H54 (cell line): ENCODE measurements around the gene PARP3.
"Not testable (repeated sequence)": the region's sequence is repeated elsewhere in the genome, so short reads cannot be mapped to it uniquely, and the experiment has no call there.

ENCODE experiments used
- DNase-seq: peaks from one replicate; pipeline ENCODE4 v3.0.0; 2011; ENCODE audit warnings: low spot score, mixed read lengths; ENCODE audit not compliant: insufficient read length
- FAIRE-seq: peaks from 3 replicates; lab custom pipeline; 2011; peaks lifted over from hg19 to GRCh38; lab: Jason Lieb, UNC
- POLR2A ChIP-seq: IDR thresholded peaks from 2 replicates; pipeline ENCODE4 v1.6.1; 2011; ENCODE audit warnings: low read depth, mild to moderate bottlenecking, low read length

Gene PARP3

GRCh38 chr3:51941798-51942602 is at the start of gene PARP3, which contains the start of gene RRP9:
TSS of gene PARP3 (plus strand) at chr3:51942363. CDS start at chr3:51943356, 993 bp downstream.
TSS of gene RRP9 (minus strand) at chr3:51941904. CDS start at chr3:51941867, 37 bp downstream.
- peak; percentile 82 for TF ChIP-seq POLR2A
- peak; percentile 99 for DNase-seq
- FAIRE-seq, result peak; percentile 92

- FAIRE-seq (no peak), DNase-seq (no peak)
- no peak for TF ChIP-seq POLR2A
Measured at GRCh38 chr3:51894391-51894790, 47.8 kb upstream of the PARP3 start.

GRCh38 chr3:51894939-51895338 is 47.2 kb upstream of the PARP3 start:
- TF ChIP-seq POLR2A, result no peak
- DNase-seq (no peak), FAIRE-seq (no peak)

GRCh38 chr3:51896607-51897305 is 45.4 kb upstream of the PARP3 start:
- TF ChIP-seq POLR2A, result no peak
- no peak for FAIRE-seq
- no peak for DNase-seq

- TF ChIP-seq POLR2A, result no peak
- DNase-seq (no peak), FAIRE-seq (no peak)
Measured at GRCh38 chr3:51897391-51897790, 44.8 kb upstream of the PARP3 start.

- not testable (repeated sequence) for DNase-seq
Measured at GRCh38 chr3:51900043-51900442, 42.1 kb upstream of the PARP3 start.

DNA sequence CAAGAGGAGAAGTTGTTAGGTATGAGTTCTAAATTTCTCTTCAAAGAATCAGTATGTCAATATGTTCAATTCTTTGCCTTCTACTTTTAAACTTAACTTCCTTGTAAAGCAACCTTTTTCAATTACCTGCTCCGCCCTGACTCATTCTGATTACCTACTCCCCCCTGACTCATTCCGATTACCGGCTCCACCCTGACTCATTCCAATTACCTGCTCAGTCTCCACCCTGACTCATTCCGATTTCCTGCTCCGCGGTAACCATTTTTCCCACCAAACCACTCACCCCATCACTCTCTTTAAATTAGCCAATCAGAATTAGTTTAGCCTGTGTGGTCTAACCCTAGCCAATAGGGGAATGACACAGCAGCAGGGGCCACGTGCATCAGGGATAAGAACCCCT is 39.8 kb upstream of the PARP3 start:
- not testable (repeated sequence) for FAIRE-seq, DNase-seq

More at GRCh38 chr3:51900043-51900442, 42.1 kb upstream of the PARP3 start:
- FAIRE-seq, result not testable (repeated sequence)

DNA sequence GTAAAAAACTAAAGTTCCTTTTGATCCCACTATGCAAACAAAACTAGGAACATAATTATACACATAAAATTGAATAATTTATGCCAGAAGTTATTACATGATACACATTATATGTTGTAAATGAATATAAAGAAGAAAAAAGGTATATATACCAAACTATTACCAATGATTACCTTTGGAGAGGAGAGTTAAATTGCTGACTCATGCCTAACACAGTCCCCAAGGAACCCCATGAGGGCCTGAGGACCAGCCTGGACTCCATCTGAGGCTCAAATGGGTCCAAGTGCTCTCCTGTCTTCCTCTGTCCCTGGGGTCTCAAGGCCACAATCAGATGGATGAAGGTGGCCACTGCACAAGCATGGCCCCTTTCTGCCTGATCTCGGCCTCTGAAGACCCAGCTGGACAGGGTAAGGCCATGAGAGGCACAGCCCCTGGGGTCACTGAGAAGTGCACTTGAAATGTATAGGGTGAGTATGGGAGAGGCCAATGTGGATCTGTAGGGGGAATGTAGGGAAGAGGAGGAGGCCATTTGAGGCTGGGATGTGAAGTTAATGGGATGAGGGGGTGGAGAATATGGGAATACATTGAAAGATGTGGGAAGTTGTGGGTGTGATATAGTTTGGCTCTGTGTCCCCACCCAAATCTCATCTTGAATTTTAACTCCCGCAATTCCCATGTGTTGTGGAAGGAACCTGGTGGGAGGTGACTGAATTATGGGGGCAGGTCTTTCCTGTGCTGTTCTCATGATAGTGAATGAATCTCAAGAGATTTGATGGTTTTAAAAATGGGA is 37.9 kb upstream of the PARP3 start:
- DNase-seq, result no peak
- no peak for FAIRE-seq
- TF ChIP-seq POLR2A, result no peak

- no peak for DNase-seq
- FAIRE-seq, result no peak
- TF ChIP-seq POLR2A, result no peak
Measured at GRCh38 chr3:51908026-51908425, 34.1 kb upstream of the PARP3 start.

DNA sequence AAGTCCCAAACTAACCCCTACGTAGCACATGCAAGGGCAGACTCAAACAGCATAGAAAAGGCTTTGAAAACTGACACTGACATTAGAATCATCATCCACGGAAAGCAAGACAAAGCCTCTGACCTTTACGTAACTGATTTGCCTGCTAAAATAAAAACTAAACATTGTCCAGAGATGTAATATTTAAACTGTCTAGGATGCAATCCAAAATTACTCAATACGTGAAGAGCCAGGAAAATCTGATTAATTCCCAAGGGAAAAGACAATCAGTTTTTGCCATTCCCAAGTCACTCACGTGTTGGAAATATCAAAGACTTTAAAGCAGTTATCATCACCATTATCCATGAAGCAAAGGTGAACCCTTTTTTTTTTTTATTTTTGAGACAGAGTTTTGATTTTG is 25.7 kb upstream of the PARP3 start:
- TF ChIP-seq POLR2A, result no peak
- FAIRE-seq (no peak), DNase-seq (no peak)

DNA sequence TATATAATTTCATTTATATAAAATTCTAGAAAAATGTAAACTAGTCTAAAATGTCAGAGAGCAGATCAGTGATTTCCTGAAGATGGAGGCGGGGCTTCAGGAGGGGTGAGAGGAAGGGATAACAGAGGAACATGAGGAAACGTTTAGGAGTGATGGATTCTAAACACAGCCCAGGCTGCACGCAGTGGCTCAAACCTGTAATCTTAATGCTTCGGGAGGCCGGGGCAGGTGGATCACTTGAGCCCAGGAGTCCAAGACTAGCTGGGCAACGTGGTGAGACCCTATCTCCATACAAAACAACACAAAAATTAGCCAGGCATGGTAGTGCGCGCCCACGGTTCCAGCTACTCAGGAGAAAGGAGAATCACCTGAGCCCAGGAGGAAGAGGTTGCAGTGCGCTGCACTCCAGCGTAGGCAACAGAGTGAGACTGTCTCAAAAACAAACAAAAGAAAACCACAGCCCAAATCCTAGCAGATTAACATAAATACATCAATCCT is 21.0 kb upstream of the PARP3 start:
- TF ChIP-seq POLR2A, result no peak
- no peak for FAIRE-seq
- no peak for DNase-seq

DNA sequence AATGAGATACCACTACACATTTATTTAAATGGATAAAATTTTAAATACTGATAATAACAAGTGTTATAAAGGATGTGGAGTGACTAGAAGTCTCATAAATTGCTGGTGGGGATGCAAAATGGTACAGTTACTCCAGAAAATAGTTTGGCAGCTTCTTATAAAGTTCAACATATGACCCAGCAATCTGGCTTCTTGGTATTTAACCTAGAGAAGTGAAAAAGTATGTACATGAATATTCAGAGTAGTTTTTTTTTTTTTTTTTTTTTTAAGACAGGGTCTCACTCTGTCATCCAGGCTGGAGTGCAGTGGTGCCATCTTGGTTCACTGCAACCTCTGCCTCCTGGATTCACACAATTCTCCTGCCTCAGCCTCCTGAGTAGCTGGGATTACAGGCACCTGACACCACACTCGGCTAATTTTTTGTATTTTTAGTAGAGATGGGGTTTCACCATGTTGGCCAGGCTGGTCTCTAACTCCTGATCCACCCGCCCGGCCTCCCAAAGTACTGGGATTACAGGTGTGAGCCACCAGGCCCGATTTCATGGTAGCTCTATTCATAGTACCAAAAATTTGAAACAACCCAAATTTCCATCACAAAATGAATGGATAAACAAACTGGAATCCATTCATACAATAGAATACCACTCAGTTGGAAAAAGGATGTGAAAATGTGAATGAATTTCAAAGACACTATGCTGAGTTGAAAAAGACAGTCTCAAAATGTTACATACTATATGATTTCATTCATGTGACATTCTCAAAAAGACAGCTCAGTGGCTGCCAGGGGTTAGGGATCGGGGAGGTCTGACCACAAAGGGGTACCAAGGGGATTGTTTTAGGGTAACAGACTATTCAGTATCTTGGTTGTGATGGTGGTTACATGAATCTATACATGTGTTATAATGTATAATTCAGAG is 14.8 kb upstream of the PARP3 start:
- FAIRE-seq (no peak), DNase-seq (no peak)
- TF ChIP-seq POLR2A, result no peak

- no peak for TF ChIP-seq POLR2A
- FAIRE-seq, result no peak
- no peak for DNase-seq
Measured at GRCh38 chr3:51928438-51928837, 13.7 kb upstream of the PARP3 start.

- DNase-seq, FAIRE-seq: not testable (repeated sequence)
Measured at GRCh38 chr3:51928981-51929380, 13.2 kb upstream of the PARP3 start.
